GM19193 (cell line): ENCODE data around the gene MLC1.

Experiments used
- POLR2A ChIP-seq: IDR thresholded peaks from 4 replicates; pipeline ENCODE4 v1.6.1; 2011; ENCODE audit not compliant: insufficient read depth, insufficient read length; ENCODE audit errors: extremely low read depth

MLC1 gene

DNA sequence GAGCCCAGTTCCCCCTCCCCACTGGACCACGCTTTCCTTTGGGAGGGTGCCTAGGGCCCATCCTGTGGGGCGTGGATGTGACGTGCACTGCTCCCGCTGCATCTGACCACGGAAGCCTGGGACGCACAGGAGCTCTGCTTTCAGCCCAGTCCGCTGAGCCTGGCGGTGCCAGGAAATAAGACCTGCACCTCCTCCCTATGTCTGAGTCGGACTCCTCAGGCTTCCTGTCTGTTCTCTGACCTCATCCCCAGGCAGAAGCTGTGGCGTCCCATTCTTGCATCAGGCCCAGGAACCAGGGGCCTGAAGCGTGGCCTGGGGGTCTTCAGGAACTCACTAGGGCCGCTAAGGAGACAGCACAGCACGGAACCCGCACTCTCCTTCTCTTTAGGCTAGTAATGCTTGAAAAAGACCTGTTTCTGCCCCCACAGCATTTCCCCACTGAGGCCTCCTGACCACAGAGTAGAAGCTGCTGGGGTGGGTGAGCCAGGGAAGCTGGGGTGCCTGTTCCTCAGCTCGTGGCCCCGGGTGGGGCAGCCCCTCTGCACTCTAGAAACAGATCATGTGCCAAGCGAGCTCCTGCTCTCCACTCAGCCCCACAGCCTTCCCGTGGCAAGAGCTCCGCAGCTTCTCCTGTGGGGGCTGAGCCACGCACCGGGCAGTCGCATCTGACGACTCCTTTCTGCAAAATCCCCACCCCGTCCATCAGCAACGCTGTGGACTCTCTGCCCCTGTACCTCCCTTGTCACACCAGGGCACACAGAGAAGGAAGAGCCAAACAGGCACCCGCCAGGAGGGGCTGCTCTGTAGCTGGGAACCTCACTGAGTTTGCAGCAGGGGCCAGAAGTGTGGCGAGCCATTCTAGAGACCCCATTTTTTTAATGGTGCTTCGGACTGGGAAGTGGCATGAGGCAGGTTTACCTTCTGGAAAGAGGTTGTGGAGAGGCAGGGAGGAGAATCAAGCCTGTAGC, 27.2 kb upstream of the MLC1 start:
- TF ChIP-seq POLR2A = no peak

GRCh38 chr22:50111056-50111455, 25.8 kb upstream of the MLC1 start:
- TF ChIP-seq POLR2A = no peak

GRCh38 chr22:50107529-50107928, 22.3 kb upstream of the MLC1 start:
- no peak for TF ChIP-seq POLR2A

DNA sequence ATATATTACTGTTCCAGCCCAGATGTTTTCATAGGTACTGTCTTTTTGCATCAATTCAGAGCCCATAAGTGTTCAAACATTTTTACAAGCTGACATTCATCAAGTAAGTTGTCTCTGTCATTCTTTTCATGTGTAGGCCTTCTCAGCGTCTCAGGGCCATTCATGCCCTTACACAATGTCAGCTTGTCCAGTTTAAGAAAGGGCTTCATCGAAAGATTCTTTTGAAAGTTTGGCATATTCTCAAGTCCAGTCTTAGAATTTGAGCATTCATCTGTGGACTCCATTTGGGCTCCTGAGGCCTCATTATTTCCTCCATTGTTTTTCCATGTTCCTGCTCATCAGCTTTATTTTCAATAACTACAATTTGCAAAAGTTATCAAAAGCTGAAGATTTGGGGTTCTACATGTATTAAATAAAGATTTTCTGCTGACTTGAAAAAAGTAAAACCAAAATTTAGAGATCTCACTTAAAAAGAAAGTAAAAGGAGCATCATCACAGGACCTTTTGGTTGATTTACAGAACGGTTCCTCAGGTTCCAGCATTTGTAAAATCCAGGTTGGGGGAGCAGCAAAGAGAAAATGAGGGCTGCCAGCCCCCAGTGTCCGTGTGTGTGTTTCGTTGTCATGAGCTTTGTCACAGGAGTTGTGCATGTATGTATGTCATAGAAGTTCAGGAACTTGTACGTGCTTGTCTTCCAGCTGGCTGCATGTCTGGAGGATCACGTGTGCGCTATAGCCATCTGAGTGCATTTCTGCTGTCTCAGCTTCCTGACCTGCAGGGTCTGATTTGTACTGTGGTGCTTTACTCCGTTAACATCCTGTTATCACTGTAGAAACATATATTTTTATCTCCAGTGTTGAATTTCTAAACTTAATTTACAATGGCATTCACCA, 20.2 kb upstream of the MLC1 start:
- TF ChIP-seq POLR2A = peak; percentile 45

DNA sequence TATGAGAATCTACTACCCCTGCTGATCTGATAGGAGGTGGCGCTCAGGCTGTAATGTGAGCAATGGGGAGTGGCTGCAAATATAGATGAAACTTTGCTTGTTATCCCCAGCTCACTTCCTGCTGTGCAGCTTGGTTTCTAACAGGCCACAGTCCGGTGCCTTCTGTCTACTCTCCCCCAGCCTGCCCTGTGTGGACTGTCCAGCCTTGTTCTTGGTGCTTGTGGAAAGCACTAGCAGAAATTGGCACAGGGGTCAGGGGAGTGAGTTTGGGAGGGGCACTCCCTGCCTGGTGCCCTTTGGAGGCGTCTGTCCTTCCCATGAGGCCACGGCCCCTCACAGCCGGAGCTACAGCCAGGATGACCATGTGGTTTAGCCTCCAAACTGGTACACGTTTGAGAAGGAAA, 18.9 kb upstream of the MLC1 start:
- TF ChIP-seq POLR2A = no peak

DNA sequence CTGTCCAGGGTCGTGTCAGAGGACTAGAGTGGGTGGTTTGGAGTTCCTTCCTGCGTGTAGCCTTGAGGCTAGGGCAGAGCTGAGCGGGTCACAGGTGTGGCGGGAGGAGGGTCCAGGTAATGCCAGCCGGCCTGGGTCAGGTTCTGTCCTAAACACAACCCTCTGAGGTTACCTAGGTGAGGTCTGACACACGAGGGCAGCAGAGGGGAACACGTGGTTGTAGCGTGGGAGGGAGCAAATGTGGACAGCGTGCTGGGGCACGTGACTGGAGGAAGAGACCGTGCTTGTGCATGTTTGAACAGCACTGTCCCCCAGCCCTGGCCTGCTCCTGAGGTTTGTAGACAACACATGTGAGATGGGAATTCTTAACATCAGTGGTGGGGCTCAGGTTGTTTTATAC, 17.7 kb upstream of the MLC1 start:
- no peak for TF ChIP-seq POLR2A

GRCh38 chr22:50101870-50102565, 16.8 kb upstream of the MLC1 start:
- no peak for TF ChIP-seq POLR2A

GRCh38 chr22:50098052-50098451, 12.8 kb upstream of the MLC1 start:
- no peak for TF ChIP-seq POLR2A

GRCh38 chr22:50092342-50092741, 7.1 kb upstream of the MLC1 start:
- TF ChIP-seq POLR2A = no peak

- no peak for TF ChIP-seq POLR2A
Observed at GRCh38 chr22:50091092-50091768, 6.0 kb upstream of the MLC1 start.

DNA sequence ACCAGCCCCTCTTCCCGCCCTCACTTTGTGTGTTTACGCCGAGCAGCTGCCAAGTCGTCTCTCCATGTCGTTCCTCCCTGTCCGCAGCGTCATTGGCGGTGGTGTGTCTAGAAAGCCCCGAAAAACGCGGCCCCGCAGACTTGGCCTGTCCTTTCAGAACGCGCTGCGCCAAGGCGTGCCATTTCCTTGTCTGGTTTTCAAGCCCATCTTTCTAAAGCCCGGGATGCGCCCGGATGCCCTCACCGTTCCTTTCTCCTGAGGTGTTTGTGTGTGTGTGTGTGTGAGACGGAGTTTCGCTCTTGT, 5.1 kb upstream of the MLC1 start:
- no peak for TF ChIP-seq POLR2A

DNA sequence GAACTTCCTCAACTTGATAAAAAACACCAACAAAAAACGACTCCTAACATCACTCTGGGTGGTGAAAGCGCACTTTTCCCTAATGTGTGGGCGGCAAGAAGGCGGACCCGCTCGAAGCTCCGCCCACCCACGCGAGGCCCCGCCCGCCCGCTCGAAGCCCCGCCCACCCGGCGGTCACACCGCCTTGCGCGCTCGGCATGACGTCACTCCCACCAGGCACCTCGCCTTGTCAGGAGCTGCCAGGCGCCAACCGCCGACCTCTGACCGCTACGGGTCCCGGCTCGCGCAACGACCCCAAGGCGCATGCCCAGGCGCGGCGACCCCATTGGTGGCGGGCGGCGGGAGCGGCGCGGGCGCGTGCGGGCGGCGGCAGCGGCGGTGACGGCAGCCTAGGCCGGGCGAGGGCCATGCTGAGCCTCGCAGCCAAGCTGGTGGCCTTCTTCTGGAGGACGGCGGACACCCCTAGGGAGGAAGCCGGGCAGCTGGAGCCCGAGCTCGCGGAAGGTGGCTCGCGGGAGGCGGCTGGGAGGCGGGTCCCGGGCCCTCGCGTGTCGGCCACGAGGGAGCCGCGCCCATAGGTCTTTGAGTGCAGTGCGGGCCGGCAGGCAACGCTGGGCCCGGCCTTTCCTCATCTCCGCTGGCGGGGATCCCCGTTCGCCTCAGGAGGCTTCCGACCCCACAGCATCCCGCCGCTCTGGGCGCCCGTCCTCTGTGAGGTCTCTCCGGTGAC, 4.6 kb upstream of the MLC1 start, which contains the start of gene MOV10L1:
MOV10L1 (plus strand) TSS at position 325 of the 730 bp plus-strand sequence; CDS start at position 408, 83 bp downstream.
- no peak for TF ChIP-seq POLR2A

DNA sequence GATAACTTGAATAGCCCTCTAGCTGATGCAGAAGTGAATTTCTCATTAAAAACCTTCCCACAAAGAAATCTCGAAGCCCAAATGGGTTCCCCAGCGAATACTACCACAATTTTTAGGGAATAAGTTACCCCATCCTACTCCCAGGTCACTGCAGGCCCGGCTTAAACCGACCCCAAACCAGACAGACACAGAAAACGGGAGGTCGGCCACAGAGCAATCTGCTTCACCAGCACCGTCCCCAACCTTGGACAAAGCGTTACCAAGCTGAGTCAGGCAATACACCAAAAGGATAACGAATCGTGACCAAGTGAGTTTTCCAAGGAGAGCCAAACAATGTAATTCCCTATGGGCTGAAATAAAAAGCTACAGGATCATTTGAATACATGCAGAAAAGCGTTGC, 4.0 kb upstream of the MLC1 start:
- TF ChIP-seq POLR2A = no peak

- TF ChIP-seq POLR2A = no peak
Observed at GRCh38 chr22:50088096-50088495, 2.9 kb upstream of the MLC1 start.
